KOPT-K1 (cell line): ENCODE measurements around the gene ZBTB18.

Experiments
- H3K27ac ChIP-seq: fragments of 200-600 bp; sonication (generic); 2 replicates; pipeline ENCODE4 v1.5.1; 2016; ENCODE audit warnings: antibody characterized with exemption, mild to moderate bottlenecking, low read depth, low read length; ENCODE audit not compliant: poor library complexity, severe bottlenecking
- H3K36me3 ChIP-seq: fragments of 200-600 bp; sonication (generic); 2 replicates; pipeline ENCODE4 v1.5.1; 2017; ENCODE audit warnings: antibody characterized with exemption, mild to moderate bottlenecking, low read length, moderate library complexity; ENCODE audit not compliant: insufficient read depth
- H3K9me3 ChIP-seq: fragments of 200-600 bp; sonication (generic); 2 replicates; pipeline ENCODE4 v1.5.1; 2017; ENCODE audit warnings: antibody characterized with exemption, low read length, mild to moderate bottlenecking; ENCODE audit not compliant: insufficient read depth, poor library complexity, severe bottlenecking

ZBTB18 gene

GRCh38 chr1:244084763-244085162 lies 33.7 kb downstream of the ZBTB18 start:
- H3K9me3 ChIP-seq = no peaks in the 10 kb centered on the region
- no peaks in the 10 kb centered on the region for H3K36me3 ChIP-seq
- no peak overlapping the region for H3K27ac ChIP-seq

- H3K27ac ChIP-seq = no peak overlapping the region
Measured at GRCh38 chr1:244085891-244086290, 34.8 kb downstream of the ZBTB18 start.

DNA sequence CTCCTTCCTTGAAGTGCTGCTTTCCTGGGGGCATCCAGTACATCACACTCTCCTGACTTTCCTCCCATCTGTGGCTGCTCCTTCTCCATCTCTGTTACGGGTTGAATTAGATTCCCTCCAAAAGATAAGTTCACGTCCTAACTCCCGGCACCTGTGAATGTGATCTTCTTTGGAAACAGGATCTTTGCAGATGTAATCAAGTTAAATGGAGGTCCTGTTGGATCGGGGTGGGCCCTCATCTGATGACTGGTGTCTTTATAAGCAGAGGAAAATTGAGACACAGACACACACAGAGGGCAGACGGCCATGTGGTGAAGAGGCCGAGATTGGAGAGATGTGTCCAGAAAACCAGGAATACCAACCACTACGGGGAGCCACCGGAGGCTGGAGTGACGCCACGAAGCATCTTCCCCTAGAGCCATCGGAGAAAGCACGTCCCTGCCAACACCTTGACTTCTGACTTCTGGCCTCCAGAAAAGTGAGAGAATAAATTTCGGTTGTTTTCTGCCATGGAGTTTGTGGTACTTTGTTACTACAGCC lies 36.0 kb downstream of the ZBTB18 start:
- Histone ChIP-seq H3K36me3 (no peaks in the 10 kb centered on the region), H3K9me3 (no peaks in the 10 kb centered on the region), H3K27ac (no peak overlapping the region)

More at GRCh38 chr1:244085891-244086290, 34.8 kb downstream of the ZBTB18 start:
- Histone ChIP-seq H3K36me3 (no peaks in the 10 kb centered on the region), H3K9me3 (no peaks in the 10 kb centered on the region)

DNA sequence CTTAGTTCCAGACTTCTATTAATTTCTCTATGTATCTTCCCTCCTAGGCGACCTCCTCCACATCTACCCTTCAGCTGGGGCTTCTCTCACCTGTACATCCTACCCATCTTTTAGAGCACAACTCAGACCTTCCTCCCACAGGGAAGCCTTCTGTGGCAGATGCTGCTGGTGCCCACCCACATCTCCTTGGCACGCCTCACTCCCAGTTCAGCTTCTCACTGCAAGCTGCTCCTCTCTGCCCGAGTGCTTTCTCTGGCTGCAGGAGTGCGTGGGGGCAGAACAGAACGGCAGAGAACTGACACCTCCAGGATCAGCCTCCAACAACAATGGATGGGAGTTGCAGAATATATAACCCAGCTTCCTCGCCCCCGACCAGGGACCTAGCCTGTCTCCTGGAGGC lies 36.5 kb downstream of the ZBTB18 start:
- no peaks in the 10 kb centered on the region for H3K9me3 ChIP-seq
- H3K36me3 ChIP-seq = no peaks in the 10 kb centered on the region
- H3K27ac ChIP-seq = no peak overlapping the region

GRCh38 chr1:244088161-244088560 lies 37.1 kb downstream of the ZBTB18 start:
- H3K36me3 ChIP-seq = no peaks in the 10 kb centered on the region
- H3K27ac ChIP-seq = no peak overlapping the region
- H3K9me3 ChIP-seq = no peaks in the 10 kb centered on the region

DNA sequence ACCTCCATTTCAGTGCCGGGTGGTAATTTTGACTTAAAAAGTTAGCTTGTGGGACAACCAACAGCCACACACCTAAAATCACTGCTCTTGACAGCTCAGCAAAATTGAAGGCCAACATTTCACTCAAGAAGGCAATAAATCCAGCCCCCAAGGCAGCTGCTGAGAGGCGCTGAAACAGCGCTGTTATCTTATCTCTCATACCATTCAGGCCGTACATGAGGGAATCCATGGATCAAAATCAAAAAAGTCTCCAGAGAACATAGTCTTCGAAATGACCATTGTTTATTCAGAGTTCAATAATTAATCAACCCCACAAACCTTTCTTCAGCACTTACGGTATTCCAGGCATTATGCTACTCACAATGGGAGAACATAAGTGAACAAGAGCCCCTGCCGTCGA lies 38.5 kb downstream of the ZBTB18 start:
- H3K36me3 ChIP-seq = no peaks in the 10 kb centered on the region
- H3K9me3 ChIP-seq = no peaks in the 10 kb centered on the region
- no peak overlapping the region for H3K27ac ChIP-seq

DNA sequence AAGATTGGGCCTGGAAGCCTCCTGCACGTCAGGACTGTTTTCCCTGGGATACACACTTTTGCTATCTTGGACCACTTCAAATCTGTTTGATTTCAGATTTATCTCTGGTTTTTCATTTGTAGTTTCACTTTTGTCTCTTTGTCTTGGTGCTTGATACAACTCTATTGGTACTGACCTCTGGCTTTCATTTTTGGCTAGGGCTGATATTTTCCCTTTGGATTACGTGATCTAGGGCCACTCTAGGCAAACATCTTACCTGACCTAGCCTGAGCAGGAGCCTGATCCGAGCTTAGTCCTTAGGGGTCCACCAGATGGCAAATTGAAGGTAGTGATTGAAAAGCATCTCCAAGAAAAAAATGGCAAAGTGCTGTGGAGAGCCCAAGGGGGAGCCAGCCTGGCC lies 39.6 kb downstream of the ZBTB18 start:
- H3K9me3 ChIP-seq = no peaks in the 10 kb centered on the region
- H3K36me3 ChIP-seq = no peaks in the 10 kb centered on the region
- H3K27ac ChIP-seq = no peak overlapping the region

- Histone ChIP-seq H3K27ac (no peak overlapping the region), H3K9me3 (no peaks in the 10 kb centered on the region), H3K36me3 (no peaks in the 10 kb centered on the region)
Measured at GRCh38 chr1:244092293-244092963, 41.3 kb downstream of the ZBTB18 start.

DNA sequence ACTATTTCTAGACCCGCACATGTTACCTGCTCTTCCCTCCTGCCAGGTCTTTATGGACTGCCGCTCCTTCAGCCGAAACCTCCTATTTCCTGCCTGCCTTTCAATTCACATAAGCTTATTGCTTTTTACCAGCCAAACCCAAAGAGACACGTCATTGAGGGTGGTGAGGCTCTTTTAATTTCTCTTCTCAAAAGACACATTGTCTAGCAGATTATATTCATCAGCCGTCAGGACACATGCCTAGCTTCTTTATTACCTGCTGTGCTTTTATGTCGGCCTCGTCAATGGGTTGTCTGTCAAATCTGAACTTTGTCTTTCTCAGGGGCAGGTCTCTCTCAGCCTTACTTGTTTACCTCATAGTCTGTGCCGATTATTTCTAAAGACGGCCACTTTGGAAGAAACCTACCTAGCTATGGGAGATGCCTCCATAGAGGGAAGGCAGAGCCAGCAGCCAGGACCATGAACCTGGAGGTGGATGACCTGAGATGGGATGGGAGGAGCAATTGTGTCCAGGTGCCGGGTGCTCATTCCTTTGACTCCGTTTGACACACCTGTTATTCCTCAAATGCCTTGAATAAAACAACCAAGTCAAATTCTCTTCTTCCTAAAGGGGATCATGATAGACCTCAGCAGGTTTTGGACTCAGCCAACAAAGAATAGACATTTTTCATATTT lies 42.0 kb downstream of the ZBTB18 start:
- H3K27ac ChIP-seq = no peak overlapping the region
- no peaks in the 10 kb centered on the region for H3K36me3 ChIP-seq
- no peaks in the 10 kb centered on the region for H3K9me3 ChIP-seq

DNA sequence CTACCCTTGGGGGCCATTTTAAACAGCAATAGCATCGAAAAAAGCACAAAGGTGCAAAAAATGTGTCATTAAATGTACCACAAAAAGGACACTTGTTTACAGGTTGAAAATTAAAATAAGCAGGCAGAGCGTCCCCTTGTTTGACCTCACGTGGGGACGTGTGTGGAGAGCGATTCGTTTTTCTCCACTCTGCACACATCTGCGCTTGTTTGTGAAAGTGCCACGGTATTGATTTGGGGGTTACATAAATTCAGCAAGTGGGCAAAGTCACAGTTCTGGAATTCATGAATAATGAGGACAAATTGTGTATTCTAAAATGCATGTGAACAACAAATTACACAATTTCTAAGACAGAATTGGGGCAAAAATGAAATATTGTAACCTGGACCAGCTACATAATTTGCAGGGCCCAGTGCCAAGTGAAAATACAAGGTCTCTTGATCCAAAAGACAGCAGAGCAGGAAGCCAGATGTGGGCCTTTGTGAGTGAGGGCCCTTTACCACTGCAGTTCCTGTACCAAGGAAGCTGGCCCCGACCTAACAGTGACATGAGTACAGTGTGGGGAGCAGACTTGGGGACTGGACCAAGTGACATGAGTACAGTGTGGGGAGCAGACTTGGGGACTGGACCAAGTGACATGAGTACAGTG lies 43.9 kb downstream of the ZBTB18 start:
- no peaks in the 10 kb centered on the region for H3K9me3 ChIP-seq
- no peak overlapping the region for H3K27ac ChIP-seq
- H3K36me3 ChIP-seq = no peaks in the 10 kb centered on the region

DNA sequence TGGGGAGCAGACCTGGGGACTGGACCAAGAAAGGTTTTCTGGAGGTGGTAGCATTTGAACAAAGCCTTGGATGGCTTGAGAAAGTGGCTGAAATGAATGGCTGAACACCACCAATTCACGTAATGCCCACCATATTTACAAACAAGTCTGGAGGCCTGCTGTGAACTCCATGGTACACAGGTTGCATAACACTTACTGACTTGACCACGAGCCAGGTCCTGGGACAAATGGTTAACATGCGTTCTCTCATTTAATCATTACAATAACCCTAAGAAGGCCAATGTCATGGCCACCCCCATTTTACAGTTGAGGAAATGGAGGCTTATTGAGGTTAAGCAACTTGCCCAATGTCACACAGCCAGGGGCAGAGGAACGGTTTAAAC lies 44.4 kb downstream of the ZBTB18 start:
- no peaks in the 10 kb centered on the region for H3K36me3 ChIP-seq
- no peaks in the 10 kb centered on the region for H3K9me3 ChIP-seq
- H3K27ac ChIP-seq = no peak overlapping the region

DNA sequence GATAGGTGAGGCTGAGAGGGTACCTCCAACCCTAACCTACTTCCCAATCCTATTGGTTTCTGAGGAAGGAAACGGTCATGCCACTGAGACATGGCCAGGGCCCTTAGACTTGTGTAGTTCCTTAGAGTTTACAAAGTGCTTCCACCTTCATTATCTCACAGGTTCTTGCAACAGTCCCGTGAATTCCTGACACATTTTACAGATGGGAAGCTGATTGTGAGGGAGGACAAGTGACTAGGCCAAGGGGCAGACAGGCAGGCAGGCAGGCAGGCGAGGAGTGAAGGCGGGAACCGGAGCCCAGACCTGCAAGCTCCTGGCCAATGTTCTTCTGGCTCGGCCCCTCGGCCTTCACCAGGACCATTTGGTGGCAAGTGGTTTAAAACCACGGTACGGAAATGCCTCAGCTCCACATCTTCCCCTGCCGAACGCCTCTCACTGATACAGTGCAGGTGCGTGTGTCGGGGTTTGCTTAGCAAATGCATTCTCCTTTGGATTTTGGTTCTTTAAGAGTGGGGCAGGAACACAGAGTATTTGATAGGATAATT lies 45.1 kb downstream of the ZBTB18 start:
- no peak overlapping the region for H3K27ac ChIP-seq
- no peaks in the 10 kb centered on the region for H3K36me3 ChIP-seq
- no peaks in the 10 kb centered on the region for H3K9me3 ChIP-seq

- Histone ChIP-seq H3K9me3 (no peaks in the 10 kb centered on the region), H3K27ac (no peak overlapping the region)
Measured at GRCh38 chr1:244096691-244097090, 45.6 kb downstream of the ZBTB18 start.

DNA sequence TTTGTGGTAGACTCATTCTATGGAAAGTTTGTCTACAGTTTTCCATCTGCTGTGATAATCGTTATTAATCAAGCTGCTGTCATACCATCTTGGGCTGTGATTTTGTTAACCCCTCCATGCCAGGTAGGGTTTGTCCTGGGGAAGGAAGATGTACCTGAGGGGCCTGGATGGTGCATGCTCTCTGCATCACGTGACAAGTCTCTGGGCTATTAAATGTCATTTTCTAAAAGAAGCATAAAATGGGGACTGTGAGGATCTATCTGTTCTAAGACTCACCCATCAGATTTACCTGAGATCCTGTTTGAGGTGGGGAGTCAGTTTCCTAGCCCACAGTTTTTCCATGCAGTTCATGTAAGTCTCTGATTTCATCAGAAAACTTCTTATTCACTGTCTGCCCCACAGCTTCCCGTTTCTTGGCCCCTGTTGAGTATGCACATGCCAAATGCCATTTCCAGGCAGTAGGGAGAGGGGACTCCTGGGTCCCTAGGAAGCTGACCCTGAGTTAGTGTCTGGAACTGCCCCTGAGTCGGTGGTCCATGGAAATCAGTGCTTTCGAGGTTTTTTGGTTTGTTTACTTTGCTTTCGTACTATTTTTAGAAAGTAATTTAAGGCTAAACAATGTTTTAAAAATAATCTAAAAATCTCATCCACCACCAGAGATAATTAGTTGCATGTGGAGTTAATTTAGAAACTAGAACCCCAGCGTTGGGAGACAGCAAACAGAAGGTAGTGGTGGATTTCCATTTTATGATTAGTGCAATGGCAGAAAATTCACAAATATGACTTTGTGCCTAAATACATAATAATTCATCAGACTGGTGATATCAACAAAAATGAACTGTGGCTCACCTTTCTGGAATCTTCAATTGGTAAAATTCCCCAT lies 46.7 kb downstream of the ZBTB18 start:
- no peak overlapping the region for H3K27ac ChIP-seq
- no peaks in the 10 kb centered on the region for H3K36me3 ChIP-seq

More at GRCh38 chr1:244096691-244097090, 45.6 kb downstream of the ZBTB18 start:
- no peaks in the 10 kb centered on the region for H3K36me3 ChIP-seq

More for the DNA sequence above, 46.7 kb downstream of the ZBTB18 start:
- H3K9me3 ChIP-seq = no peaks in the 10 kb centered on the region
